Activated T-helper 1 cell treated with anti-CD3 and anti-CD28 coated beads, Interleukin-12 subunit alpha, Interleukin-12 subunit beta, Interleukin-2, Interleukin-4 antibody, amounts not matched to agents 30 ng/mL and 10 ng/mL and 1 ng/mL, durations not matched to agents 14 hours and 24 hours and 36 hours (primary cell): Measurements from ENCODE around the gene SLC43A1. TPM values are rescaled to one million over a fixed set of nuclear protein-coding genes. Genes with fewer than 3 reads are reported as not detected.

Source experiments
- DNase-seq: peaks from one replicate; pipeline ENCODE4 v3.0.0; 2021; ENCODE audit warnings: low spot score
- H3K27ac Mint-ChIP-seq: one replicate; pipeline ENCODE4 v1.8.0; 2021; ENCODE audit warnings: mild to moderate bottlenecking, mixed read lengths
- H3K27me3 Mint-ChIP-seq: one replicate; pipeline ENCODE4 v1.8.0; 2022; ENCODE audit warnings: mild to moderate bottlenecking, moderate library complexity, mixed read lengths; ENCODE audit not compliant: insufficient read depth
- H3K36me3 Mint-ChIP-seq: one replicate; pipeline ENCODE4 v1.8.0; 2021; ENCODE audit warnings: low read depth, mixed read lengths
- H3K4me1 Mint-ChIP-seq: one replicate; pipeline ENCODE4 v1.8.0; 2021; ENCODE audit warnings: low read depth, mixed read lengths
- H3K4me3 Mint-ChIP-seq: one replicate; pipeline ENCODE4 v1.8.0; 2021; ENCODE audit warnings: mild to moderate bottlenecking, moderate library complexity, mixed read lengths
- H3K9me3 Mint-ChIP-seq: one replicate; pipeline ENCODE4 v1.8.0; 2021; ENCODE audit warnings: mixed read lengths
- intact Hi-C: fragments of 100-400 bp; cut with micrococcal nuclease; formaldehyde crosslinking; loops from one replicate; pipeline ENCODE4 v1.15.1; 2024
- total RNA-seq: library from RNA; stranded (reverse); gene quantifications from 2 replicates; pipeline ENCODE4 v1.2.3, GENCODE V29; 2022

SLC43A1 gene
- total RNA-seq, 1 donor from 2014 or later = 30.3 TPM

DNA sequence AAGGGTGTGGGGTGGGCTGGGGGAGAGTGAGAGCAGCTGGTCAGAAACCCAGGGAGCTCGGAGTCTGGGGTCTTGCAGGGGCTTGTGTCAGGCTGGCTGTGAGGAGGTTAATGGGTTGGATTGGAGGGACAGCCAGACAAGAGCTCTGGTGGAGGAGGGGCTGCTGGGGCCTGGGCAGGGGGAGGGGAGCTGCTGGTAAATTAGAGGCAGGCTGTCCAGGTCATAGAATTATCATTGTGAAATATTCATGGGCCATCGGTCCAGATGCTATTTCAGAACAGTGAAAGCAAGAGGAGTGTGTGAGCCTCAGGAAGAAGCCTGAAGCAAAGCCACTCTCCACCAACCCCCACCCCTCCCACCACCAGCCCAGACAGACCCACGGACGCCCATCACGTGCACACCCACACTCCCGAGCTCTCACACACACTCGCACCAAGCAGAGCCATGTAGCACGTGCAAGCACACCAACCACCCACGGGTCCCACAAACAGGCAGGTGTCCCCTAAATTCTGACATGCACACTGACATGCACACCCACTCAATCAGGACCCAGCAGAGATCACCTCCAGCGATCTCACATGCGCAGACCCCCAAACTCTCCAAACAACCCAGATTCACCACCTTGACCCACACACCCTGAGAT, 36.4 kb downstream of the SLC43A1 start:
- intact Hi-C loops = no loop called here

DNA sequence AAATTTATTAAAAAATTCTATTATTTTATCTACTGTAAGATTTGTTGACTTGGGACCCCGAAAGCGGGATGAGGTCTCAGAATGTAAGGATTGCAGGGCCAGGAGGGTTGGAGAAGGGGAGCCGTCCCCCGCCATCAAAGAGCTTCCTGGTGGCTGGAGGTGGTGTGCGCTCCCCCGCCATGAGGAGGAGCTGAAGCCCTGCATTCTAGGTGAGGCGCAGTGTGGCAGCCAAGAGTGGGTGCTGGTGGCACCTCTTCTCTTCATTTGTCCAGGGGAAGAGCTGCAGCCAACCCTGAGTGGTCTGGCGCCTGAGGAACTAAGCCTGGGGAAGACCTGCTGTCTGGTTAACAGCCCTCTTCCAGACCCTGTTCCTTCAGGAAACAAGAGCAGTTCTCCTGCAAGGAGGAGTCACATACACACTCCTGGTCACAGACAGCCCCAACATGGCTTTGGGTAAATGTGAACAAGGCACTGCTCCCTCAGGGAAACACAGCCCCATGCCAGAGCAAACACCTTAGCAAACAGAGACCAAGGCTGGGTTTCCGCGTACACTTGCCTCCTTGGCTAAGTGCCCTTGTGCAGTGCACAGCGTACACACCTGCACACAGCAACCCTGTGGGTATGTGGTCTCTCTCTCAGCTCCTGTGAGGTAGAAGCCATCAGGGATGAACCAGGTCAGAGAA, 37.9 kb downstream of the SLC43A1 start:
- no peak for DNase-seq
- peaks cover 57% of the 10 kb centered on the region for H3K27me3 Mint-ChIP-seq
- H3K4me3 Mint-ChIP-seq = no peak overlapping the region
- intact Hi-C loops = no loop called here
- H3K36me3 Mint-ChIP-seq = no peaks in the 10 kb centered on the region
- H3K4me1 Mint-ChIP-seq = peaks cover 29% of the 10 kb centered on the region
- H3K27ac Mint-ChIP-seq = no peak overlapping the region
- H3K9me3 Mint-ChIP-seq = no peaks in the 10 kb centered on the region

More for the DNA sequence above, 36.4 kb downstream of the SLC43A1 start:
- Mint-ChIP-seq H3K9me3 (no peaks in the 10 kb centered on the region), H3K27ac (no peak overlapping the region), H3K27me3 (peaks cover 59% of the 10 kb centered on the region), H3K4me1 (peaks cover 25% of the 10 kb centered on the region), H3K36me3 (no peaks in the 10 kb centered on the region), H3K4me3 (no peak overlapping the region)
- no peak for DNase-seq

DNA sequence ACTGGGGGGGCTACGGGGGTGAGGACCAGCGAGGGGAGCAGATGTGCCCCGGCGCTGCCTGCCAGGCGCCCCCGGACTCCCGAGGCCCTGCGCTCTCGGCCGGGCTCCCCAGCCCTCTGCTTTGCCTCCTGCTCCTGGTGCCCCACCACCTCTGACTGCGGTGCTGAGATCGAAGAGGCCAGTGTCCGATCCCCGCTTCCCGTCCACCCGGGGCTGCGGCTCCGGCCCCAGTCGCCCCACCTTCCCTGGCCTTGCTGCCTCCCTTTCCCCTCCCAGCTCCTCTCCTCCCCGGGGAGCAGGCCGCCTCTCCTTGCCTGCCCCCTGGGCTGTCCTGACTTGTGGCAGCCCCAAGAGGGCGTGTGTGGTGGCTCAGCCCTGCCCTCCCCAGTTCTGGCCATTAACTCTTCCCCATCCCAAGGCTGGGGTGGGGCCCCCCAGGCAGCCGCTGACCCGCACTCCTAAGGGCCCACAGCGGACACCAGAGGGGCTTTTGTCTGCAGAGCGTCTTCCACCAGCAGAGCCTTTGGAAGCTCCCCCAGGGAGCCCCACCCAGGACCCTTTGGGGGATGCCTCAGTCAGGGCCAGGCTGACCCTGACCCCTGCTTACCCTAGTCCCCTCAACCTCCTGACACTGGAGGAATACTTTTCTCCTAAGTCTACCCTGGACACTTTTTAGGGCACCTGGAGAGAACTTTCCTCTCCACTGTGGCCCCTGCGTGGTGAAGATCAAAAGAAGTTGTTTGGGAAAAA, 38.6 kb downstream of the SLC43A1 start:
- Mint-ChIP-seq H3K27me3 (peaks cover 56% of the 10 kb centered on the region), H3K27ac (no peak overlapping the region), H3K4me1 (peaks cover 29% of the 10 kb centered on the region)

GRCh38 chr11:57476047-57476756, 39.3 kb downstream of the SLC43A1 start:
- DNase-seq = no peak
- H3K27me3 Mint-ChIP-seq = peaks cover 50% of the 10 kb centered on the region
- no peaks in the 10 kb centered on the region for H3K36me3 Mint-ChIP-seq
- intact Hi-C loops = no loop called here
- peaks cover 29% of the 10 kb centered on the region for H3K4me1 Mint-ChIP-seq
- H3K27ac Mint-ChIP-seq = peak overlapping the region; percentile 23
- H3K4me3 Mint-ChIP-seq = peak overlapping the region; percentile 63
- H3K9me3 Mint-ChIP-seq = no peaks in the 10 kb centered on the region

More for the DNA sequence above, 38.6 kb downstream of the SLC43A1 start:
- H3K4me3 Mint-ChIP-seq = peak overlapping the region; percentile 22
- intact Hi-C loops = no loop called here
- no peaks in the 10 kb centered on the region for H3K36me3 Mint-ChIP-seq
- H3K9me3 Mint-ChIP-seq = no peaks in the 10 kb centered on the region
- DNase-seq = no peak

- Mint-ChIP-seq H3K9me3 (no peaks in the 10 kb centered on the region), H3K36me3 (no peaks in the 10 kb centered on the region), H3K27me3 (peaks cover 49% of the 10 kb centered on the region), H3K27ac (peak overlapping the region; percentile 23), H3K4me3 (peak overlapping the region; percentile 63), H3K4me1 (peaks cover 29% of the 10 kb centered on the region)
- intact Hi-C loops = loop anchor here (1.0 kb wide), 1 partner anchor 15 kb away; the partner anchor contains the start of gene RTN4RL2
- DNase-seq = no peak
These were observed 39.8 kb downstream of the SLC43A1 start for GRCh38 chr11:57475671-57476046.

- peaks cover 25% of the 10 kb centered on the region for H3K4me1 Mint-ChIP-seq
- no peak for DNase-seq
- no peaks in the 10 kb centered on the region for H3K9me3 Mint-ChIP-seq
- intact Hi-C loops = loop anchor here (1.0 kb wide), 1 partner anchor 15 kb away; the partner anchor contains the start of gene RTN4RL2
- H3K36me3 Mint-ChIP-seq = no peaks in the 10 kb centered on the region
- H3K27me3 Mint-ChIP-seq = peaks cover 49% of the 10 kb centered on the region
- H3K4me3 Mint-ChIP-seq = no peak overlapping the region
- no peak overlapping the region for H3K27ac Mint-ChIP-seq
These were observed 40.3 kb downstream of the SLC43A1 start for GRCh38 chr11:57475191-57475590.

DNA sequence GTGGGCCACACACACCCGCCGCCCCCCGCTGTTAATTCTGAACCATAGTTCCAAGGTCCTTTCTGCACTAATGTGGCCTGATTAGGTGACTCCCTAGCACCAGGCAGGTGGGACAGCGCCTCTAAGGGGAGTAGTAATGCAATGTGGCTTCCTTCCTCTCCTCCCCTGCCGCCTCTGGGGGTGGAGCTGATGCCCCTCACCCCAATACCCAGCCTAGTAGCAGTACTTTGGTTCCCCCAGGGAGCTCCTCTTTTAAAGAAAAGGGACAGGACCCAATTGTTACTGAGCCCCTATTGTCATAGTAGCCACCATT, 40.7 kb downstream of the SLC43A1 start:
- DNase-seq = no peak
- no peaks in the 10 kb centered on the region for H3K9me3 Mint-ChIP-seq
- H3K4me3 Mint-ChIP-seq = no peak overlapping the region
- H3K36me3 Mint-ChIP-seq = no peaks in the 10 kb centered on the region
- intact Hi-C loops = loop anchor here (1.0 kb wide), 1 partner anchor 14 kb away; the partner anchor contains the start of gene RTN4RL2
- H3K27ac Mint-ChIP-seq = no peak overlapping the region
- peaks cover 23% of the 10 kb centered on the region for H3K4me1 Mint-ChIP-seq
- peaks cover 52% of the 10 kb centered on the region for H3K27me3 Mint-ChIP-seq

- Mint-ChIP-seq H3K36me3 (no peaks in the 10 kb centered on the region), H3K9me3 (no peaks in the 10 kb centered on the region), H3K4me1 (peaks cover 23% of the 10 kb centered on the region), H3K27me3 (peaks cover 47% of the 10 kb centered on the region), H3K27ac (peak overlapping the region; percentile 15), H3K4me3 (no peak overlapping the region)
- intact Hi-C loops = no loop called here
- DNase-seq = no peak
These were observed 41.3 kb downstream of the SLC43A1 start for GRCh38 chr11:57474017-57474802.

DNA sequence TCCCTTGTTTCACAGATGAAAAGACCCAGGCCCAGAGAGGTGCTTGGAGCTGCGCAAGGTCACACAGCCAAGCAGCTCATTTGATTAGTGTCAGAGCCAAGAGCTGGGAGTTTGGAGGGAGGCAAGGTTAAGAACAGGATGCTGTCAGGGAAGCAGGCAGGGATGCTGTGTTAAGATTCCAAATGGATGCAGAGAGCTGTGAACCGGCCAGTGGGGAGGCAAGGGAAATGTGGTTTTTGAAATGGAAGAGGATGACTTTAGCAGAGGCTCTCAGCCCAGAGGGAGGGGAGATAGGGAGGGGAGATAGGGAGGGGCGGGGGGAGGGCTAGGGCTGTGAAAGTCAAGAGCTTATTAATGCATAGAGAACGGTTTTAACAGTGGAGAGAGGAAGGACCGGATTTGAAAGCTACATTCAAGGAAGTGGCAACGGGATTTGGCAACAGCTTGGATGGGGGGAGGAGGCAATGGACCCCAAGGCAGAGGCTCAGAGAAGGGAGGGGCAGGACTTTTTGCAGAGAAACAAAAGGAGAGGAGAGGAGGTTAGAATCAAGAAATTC, 42.1 kb downstream of the SLC43A1 start:
- no peaks in the 10 kb centered on the region for H3K9me3 Mint-ChIP-seq
- no peak for DNase-seq
- H3K27me3 Mint-ChIP-seq = peaks cover 44% of the 10 kb centered on the region
- H3K4me3 Mint-ChIP-seq = no peak overlapping the region
- H3K4me1 Mint-ChIP-seq = peaks cover 23% of the 10 kb centered on the region
- intact Hi-C loops = no loop called here
- H3K36me3 Mint-ChIP-seq = no peaks in the 10 kb centered on the region
- peak overlapping the region; percentile 50 for H3K27ac Mint-ChIP-seq

DNA sequence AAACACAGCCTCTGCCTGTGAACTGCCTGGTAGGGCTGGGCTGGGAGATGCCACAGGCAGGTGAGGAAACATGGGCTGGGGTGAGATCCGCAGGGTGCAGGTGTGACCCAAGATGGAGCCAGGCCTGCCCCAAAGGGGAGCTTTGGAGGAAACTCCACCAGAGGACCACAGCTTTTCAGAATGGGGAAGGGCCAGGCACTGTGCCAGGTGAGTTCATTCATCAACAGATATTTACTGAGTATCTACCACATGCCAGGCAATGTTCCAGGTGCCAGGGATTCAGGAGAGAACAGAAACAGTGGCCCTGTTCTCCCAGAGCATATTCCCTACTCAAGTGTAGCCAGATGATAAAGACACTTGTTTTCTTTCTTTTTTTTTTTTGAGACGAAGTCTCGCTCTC, 44.0 kb downstream of the SLC43A1 start:
- DNase-seq = no peak
- Mint-ChIP-seq H3K36me3 (no peaks in the 10 kb centered on the region), H3K4me3 (no peak overlapping the region), H3K27ac (no peak overlapping the region), H3K27me3 (peaks cover 28% of the 10 kb centered on the region), H3K9me3 (no peaks in the 10 kb centered on the region), H3K4me1 (peaks cover 23% of the 10 kb centered on the region)
- intact Hi-C loops = no loop called here

DNA sequence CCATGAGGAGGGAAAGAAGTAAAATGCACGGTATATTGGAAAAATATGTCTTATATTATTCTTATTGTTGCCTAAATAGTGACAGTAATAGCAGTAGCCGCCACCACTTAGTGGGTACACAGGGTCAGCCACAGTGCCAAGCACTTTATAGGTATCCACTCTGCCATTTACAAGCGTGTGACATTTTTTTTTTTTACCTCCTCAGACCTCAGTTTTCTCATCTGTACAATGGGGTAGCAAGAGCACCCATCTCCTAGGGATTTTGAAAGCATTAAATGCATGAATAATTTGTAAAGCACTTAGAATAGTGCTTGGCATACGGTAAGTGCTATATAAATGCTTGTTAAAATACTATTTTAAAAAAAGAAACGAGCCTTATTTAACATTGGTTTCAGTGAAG, 46.2 kb downstream of the SLC43A1 start:
- intact Hi-C loops = no loop called here
- no peak overlapping the region for H3K27ac Mint-ChIP-seq
- H3K4me1 Mint-ChIP-seq = peaks cover 5% of the 10 kb centered on the region
- H3K4me3 Mint-ChIP-seq = no peak overlapping the region
- H3K27me3 Mint-ChIP-seq = peaks cover 13% of the 10 kb centered on the region
- no peaks in the 10 kb centered on the region for H3K36me3 Mint-ChIP-seq
- DNase-seq = no peak
- H3K9me3 Mint-ChIP-seq = no peaks in the 10 kb centered on the region

GRCh38 chr11:57468276-57468675, 47.2 kb downstream of the SLC43A1 start:
- intact Hi-C loops = no loop called here
- Mint-ChIP-seq H3K27me3 (peaks cover 16% of the 10 kb centered on the region), H3K9me3 (no peaks in the 10 kb centered on the region), H3K4me3 (no peak overlapping the region), H3K27ac (no peak overlapping the region), H3K4me1 (no peaks in the 10 kb centered on the region), H3K36me3 (no peaks in the 10 kb centered on the region)
- no peak for DNase-seq
